ENCODE results near the gene EYA4.

Gene EYA4

DNA sequence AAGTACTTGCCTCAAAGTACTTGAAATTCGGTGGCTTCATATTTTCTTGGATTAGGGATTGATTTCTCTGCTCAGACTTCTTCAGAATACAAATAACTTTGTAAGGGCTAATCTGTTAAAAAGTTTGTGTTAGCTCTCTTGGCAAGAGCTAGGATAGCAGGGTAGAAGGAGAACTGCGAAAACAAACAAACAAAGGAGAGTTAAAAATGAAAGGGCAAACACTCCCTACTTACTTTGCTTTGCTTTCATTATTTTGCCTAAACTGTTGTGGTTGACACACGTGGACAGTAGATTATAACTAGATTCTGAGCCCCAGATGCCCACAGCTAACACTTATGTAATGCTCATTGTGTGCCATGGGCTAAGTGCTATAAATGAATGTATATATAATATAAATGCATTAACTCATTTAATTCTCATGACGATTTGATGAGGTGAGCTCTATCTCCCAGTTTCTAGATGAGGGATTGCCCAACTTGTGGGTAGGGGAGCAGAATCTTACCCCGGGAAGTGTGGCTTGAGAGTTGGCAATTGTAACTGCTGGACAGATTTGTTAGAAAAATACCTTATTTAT, 48.7 kb downstream of the EYA4 start:
- DNase-seq (ENCODE audit: low read depth), result no peak

DNA sequence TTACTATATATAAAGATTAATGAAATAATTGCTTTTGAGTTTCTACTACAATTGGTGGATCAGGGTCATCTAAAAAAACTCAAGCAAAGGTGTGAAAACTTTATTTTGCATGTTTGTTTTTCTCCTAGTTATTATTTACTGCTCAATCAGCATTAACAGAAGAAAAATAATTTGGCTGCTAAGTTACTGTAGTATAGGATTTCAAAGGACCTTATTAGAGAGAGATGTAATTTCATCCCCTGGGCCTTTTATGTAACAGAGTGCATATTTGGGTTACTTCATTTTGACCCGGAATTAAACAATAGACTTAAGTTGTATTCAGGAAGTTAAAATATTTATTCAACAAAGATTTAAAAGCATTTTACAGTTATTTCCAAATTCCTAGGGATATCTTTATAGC, 49.8 kb downstream of the EYA4 start:
- DNase-seq (ENCODE audit: low read depth), result no peak

DNA sequence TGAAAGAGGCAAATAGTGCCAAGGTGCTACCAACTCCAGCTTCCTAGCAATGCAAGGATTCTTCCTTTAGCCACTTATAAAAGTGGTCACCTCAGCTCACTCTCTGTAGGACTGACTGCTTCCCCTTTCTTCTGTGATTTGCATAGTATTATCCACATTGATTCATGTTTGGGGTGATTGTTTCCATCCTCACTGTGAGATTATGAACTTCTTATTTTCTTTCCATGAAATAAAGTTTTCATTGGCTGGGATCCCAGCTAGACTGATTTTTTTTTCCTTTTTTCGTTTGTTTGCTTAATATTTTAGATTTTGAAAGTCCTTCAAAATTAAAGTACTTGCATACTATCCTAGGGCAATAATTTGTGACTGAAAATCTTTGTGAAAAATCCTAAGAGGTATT, 50.5 kb downstream of the EYA4 start:
- DNase-seq (ENCODE audit: low read depth), result peak; percentile 18

GRCh38 chr6:133297657-133298056, 56.5 kb downstream of the EYA4 start:
- no peak for DNase-seq (ENCODE audit: low read depth)

- DNase-seq (ENCODE audit: low read depth), result no peak
These were observed 57.2 kb downstream of the EYA4 start for GRCh38 chr6:133298335-133298734.

- DNase-seq (ENCODE audit: low read depth), result no peak
These were observed 57.6 kb downstream of the EYA4 start for GRCh38 chr6:133298801-133299200.

DNA sequence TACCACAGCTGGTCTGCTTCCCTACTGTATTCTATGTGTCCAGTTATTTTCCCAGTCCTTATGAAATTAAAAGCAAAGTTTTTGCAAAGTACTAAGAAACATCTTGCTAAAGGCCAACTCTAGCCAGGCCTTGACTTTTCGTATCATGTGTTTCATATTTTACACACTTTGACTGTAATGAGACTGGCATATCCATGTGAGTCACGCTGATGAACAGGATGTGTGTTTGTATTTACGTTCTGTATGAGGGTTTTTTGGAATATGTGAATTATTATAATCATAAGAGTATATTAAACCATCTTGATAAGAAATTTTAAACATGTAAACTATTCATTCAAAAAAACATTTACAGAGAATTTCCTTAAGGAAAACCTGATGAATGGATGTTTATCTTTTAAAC, 59.7 kb downstream of the EYA4 start:
- DNase-seq (ENCODE audit: low read depth), result peak; percentile 32

DNA sequence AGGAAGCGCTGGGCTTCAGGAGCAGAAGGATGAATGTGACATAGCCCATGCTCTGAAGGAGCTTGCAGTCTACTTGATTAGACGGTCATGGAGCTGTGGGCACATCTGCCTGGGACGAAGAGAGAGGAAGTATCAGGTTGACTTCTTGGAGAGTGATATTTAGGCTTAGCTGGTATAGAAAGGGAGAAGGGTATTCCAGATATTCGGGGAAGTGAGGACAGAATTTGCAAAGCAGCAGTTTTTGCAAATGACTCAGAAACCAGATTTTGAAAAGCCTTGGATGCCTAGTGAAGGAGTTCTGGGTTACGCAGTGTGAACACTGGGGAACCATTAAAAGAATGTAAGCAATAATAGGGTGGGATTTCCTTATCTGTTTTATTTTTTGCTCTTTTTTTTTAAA, 60.7 kb downstream of the EYA4 start:
- DNase-seq (ENCODE audit: low read depth), result peak; percentile 35

GRCh38 chr6:133306931-133307330, 65.8 kb downstream of the EYA4 start:
- no peak for DNase-seq (ENCODE audit: low read depth)

- DNase-seq (ENCODE audit: low read depth), result peak; percentile 58
These were observed 68.4 kb downstream of the EYA4 start for GRCh38 chr6:133309579-133309978.

GRCh38 chr6:133312006-133312405, 70.8 kb downstream of the EYA4 start:
- DNase-seq (ENCODE audit: low read depth), result no peak

DNA sequence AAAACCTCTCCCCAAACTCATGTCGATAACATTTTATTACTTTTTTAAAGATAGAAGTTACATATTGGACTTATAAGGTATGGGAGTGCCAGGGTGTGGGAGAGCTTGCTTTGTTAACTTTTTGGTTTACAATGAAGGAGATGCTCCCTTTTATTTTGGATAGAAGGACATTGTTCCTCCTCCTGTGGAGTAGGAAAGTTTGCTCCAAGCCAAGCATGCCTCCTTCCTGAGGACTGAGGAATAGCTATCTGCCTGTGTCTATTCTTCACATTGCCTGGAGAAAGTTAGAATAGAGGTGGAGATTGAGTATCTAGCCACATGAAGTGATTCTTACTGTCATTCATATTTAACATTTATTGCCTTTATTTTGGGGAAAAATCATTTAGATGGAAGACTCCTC, 71.9 kb downstream of the EYA4 start:
- DNase-seq (ENCODE audit: low read depth), result no peak

DNA sequence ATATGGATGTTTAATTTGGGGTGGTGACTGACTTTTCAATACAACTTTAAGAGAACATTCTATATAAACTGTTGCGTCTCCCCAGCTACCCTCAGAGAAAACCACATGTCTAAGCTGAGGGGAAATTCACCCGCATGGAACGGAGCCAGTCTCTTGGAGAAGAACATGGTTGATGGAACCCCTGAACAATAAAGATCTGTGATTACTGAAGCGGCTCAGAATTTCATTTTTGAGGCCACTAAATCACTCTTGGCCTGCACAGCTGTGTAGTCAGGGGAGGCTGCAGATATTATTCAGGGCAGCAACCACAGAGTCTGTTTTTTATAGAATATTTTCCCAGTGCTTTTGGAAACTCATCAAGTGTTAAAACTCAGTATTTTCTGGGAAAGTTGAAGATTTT, 73.8 kb downstream of the EYA4 start:
- no peak for DNase-seq (ENCODE audit: low read depth)

GRCh38 chr6:133315811-133316210, 74.7 kb downstream of the EYA4 start:
- no peak for DNase-seq (ENCODE audit: low read depth)

GRCh38 chr6:133317704-133318103, 76.5 kb downstream of the EYA4 start:
- no peak for DNase-seq (ENCODE audit: low read depth)

GRCh38 chr6:133326584-133326983, 85.4 kb downstream of the EYA4 start:
- no peak for DNase-seq (ENCODE audit: low read depth)

DNA sequence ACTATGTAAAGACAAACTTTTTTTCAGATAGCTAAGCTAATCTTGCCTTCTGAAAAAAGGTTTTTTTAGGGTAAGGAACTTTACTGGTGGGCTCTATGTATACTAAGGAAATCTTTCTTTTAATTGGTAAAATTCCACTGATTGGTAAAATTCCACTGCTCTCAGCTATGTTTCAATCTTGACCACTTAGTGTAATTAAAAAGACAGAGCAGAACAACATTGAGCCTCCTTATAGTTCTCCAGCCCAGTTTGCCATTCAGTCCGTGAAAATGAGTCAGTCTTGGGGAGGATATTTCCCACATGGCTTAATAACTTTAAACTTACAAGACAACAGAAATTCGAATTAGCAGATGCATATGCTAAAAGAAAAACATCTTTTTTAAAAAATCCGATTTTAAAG, 92.7 kb downstream of the EYA4 start:
- DNase-seq (ENCODE audit: low read depth), result peak; percentile 40

DNA sequence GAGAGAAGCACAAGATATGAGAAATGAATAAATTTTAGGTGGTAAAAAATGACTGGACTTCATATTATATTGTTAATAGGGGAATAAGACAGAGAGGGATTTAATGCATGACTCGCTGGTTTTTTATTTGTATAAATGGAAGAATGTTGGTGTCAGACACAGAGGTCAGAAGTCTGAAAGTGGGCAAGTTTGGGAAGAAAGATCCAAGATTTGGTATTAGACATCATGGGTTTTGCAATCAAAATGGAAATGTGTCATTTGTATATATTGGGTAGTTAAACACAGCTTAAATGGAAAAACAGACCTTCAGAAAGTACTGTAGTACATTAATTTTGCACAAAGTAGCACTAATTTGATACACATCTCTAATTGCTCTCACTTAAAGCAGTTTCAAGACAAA, 96.2 kb downstream of the EYA4 start:
- peak; percentile 67 for DNase-seq (ENCODE audit: low read depth)

- DNase-seq (ENCODE audit: low read depth), result no peak
These were observed 98.6 kb downstream of the EYA4 start for GRCh38 chr6:133339543-133340384.

DNA sequence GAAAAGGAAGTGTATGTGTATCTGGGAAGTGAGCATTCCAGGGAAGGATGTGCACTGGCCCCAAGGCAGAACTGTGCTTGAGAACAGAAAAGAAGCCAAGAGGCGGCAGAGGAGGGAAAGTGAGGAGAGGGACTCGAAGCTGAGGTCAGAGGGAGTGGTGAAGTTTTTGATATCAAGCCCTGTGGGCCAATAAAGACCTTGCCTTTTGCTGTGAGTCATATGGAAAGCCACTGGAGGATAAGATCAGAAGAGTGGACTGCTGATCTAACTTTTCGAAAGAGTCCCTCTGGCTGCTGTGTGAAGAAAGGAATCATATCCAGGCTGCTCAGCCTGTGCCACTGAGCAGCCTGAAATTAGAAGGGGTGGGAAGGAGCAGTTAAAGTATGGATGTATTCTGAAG, 99.4 kb downstream of the EYA4 start:
- peak; percentile 65 for DNase-seq (ENCODE audit: low read depth)

DNA sequence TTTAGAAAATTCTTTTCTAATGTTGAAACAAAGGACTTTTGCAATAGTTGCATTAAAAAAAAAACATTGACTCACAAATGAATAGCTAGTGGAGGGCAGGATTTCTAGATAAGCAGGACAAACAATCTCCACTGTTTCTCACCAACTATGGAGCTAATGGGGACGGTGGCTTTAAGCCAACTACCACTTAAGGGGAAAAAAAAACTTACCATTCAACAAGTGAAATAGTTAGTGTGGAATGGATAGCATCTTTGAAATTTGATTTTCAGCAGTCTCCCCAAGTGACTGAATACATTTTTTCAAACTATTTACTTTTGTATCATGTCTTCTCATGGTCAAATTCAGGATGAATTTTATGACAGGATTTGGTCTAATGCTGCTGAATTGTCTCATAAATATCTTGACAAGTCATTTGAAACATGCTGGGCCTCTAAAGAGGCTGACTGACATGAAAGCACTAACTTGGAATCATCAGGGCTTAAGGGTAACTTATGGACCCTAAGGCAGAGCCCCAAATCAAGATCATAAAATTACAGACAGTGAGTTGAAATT, 100.5 kb downstream of the EYA4 start:
- peak; percentile 90 for DNase-seq (ENCODE audit: low read depth)

DNA sequence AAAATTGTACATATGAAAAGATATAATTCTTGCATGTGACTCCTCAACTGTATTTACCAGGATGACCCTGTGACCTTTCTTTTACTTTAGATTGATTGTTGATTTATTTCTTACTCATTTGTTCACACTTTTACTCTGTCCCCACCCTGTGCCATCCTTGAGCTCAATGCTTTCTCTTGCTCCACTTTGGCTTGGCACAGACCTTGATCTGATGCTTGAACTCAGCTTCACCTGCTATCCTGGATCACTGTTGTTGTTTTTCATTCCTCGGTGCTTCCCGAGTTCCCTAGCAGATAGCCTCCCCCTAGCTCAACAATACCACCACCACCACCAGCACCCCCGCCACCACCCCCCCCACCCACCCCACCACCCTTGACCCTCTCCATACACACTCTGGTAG, 102.1 kb downstream of the EYA4 start:
- DNase-seq (ENCODE audit: low read depth), result no peak

- no peak for DNase-seq (ENCODE audit: low read depth)
These were observed 107.7 kb downstream of the EYA4 start for GRCh38 chr6:133348846-133349245.

GRCh38 chr6:133350928-133351327, 109.8 kb downstream of the EYA4 start:
- DNase-seq (ENCODE audit: low read depth), result no peak

Data from iris pigment epithelial cell (primary cell).